HG03432 (cell line): ENCODE measurements around the gene DNMBP.
"Not testable (repeated sequence)": the region's sequence is repeated elsewhere in the genome, so short reads cannot be mapped to it uniquely, and the experiment has no call there.

Experiments
- ATAC-seq: cut with Tn5 transposase; IDR thresholded peaks from one replicate; pipeline ENCODE4 v1.9.1; 2021; ENCODE audit warnings: mild to moderate bottlenecking, moderate library complexity; ENCODE audit not compliant: unreplicated experiment

The DNMBP gene

GRCh38 chr10:99916776-99917175 is 93.0 kb downstream of the DNMBP start:
- no peak for ATAC-seq

GRCh38 chr10:99915414-99915813 is 94.3 kb downstream of the DNMBP start:
- ATAC-seq, result no peak

GRCh38 chr10:99914236-99914635 is 95.5 kb downstream of the DNMBP start:
- ATAC-seq, result no peak

- no peak for ATAC-seq
Observed at GRCh38 chr10:99913831-99914235, 95.9 kb downstream of the DNMBP start.

DNA sequence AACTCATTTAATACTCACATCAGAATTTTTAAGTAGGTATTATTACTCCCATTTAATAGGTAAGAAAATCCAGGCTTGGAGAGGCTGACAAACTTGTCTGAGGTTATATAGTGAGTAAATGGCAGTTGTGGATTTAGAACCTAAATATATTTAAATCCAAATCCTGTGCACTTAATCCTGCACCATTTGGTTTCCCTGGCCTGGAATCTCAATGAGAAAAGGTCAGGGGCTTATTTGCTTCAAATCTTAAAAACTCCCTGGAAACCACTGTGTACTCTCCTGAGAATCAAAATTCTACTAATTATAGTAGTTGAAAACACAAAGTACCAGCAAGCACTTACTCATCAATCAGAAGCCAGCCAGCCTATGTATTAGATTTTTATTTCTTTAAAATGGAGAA is 97.7 kb downstream of the DNMBP start:
- ATAC-seq, result no peak

GRCh38 chr10:99908512-99908911 is 101.2 kb downstream of the DNMBP start:
- no peak for ATAC-seq

DNA sequence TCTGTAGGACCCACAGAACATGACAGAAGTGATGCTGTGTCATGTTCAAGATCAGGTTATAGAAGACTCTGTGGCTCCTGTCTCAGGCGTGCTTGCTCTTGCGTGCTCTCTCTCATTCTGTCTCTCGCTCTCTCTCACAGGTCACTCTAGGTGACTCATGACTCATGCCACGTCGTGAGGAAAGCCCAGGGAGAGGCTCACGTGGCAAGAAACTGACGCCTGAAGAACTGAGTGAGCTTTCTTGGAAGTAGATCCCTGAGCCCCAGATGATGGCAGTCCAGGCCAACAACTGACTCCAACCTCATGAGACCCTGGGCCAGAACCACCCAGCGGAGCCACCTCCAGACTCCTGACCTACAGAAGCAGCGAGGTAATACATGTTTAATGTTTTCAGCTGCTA is 103.3 kb downstream of the DNMBP start:
- no peak for ATAC-seq

GRCh38 chr10:99905971-99906370 is 103.8 kb downstream of the DNMBP start:
- no peak for ATAC-seq

DNA sequence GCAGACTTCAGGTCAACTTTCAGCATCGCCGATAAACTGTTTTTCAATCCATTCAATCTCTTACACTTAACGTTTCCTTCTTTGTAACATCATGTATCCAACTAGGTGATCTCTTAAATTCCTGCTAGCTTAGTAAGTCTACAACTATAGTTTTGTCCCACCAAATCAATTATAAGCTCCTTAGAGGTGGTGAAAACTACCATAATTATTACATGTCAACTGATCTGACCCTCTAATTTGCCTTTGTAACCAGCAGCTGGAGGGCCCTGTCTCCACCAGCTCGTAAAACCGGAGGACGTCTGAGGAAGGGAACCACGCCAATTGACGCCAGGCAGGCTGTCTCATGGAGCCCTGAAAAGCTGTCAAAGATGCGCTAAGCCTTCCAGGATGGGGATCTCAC is 113.9 kb downstream of the DNMBP start:
- no peak for ATAC-seq

DNA sequence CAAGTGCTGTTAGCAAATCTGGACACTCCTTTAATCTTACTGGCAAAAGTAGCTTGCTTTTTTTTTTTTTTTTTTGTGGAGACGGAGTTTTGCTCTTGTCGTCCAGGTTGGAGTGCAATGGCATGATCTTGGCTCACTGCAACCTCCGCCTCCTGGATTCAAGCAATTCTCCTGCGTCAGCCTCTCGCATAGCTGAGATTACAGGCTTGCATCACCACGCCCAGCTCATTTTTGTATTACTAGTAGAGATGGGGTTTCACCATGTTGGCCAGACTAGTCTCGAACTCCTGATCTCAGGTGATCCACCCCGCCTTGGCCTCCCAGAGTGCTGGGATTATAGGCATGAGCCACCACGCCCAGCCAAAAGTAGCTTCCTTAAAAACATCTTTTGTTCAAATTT is 114.7 kb downstream of the DNMBP start:
- not testable (repeated sequence) for ATAC-seq

- no peak for ATAC-seq
Observed at GRCh38 chr10:99894613-99895012, 115.1 kb downstream of the DNMBP start.

DNA sequence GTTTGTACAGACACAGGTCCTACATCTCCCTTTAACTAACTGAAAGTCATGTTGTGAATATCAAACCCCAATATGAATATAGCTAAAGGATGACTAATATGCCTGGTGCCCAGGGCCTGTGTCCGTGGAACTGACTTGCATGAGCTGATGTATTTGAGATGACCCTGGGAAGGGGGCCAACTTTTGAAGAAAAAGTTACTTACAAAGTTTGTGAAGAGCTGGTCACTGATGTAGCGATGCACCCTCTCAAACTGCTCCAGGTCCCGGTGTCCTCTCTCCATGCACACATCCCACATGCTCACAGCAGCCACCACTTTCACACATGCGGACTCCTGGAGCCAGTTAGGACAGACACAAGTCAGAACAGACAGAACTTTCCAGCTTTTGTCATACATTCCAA is 121.1 kb downstream of the DNMBP start:
- no peak for ATAC-seq

DNA sequence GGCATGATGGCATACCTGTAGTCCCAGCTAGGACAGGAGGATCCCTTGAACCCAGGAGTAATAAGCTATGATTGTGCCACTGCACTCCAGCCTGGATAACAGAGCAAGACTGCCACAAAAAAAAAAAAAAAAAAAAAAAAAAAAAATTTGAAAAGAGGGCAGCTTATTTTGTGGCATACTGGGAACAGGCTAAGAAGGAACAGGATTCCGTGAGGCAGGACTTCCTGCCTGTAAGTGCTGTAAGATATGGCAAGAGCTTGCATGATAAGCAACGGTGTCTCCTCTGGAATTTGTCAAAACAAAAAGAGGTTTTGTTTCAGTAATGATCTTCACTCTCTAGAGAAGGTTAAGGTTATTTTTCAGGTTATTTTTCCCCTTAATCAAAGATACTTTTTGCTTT is 126.2 kb downstream of the DNMBP start:
- ATAC-seq, result no peak

DNA sequence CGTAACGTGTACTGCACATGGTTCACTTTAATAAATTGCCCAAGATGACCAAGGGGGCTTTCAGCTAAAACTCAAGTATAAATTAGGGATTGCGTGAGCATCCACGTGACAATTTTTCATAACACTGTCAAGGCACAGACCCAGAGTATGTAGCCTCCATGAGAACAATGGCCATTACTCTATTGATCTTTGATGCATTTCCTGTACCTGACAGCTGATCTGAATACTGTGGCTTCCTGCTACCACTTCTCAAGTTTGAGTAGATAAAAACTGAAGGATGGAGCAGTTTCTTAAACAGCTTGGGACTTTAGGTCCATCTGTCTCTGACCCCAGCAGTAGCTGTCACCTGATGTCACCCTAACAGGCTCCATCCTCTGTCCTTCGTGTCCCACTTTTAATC is 128.4 kb downstream of the DNMBP start:
- no peak for ATAC-seq

DNA sequence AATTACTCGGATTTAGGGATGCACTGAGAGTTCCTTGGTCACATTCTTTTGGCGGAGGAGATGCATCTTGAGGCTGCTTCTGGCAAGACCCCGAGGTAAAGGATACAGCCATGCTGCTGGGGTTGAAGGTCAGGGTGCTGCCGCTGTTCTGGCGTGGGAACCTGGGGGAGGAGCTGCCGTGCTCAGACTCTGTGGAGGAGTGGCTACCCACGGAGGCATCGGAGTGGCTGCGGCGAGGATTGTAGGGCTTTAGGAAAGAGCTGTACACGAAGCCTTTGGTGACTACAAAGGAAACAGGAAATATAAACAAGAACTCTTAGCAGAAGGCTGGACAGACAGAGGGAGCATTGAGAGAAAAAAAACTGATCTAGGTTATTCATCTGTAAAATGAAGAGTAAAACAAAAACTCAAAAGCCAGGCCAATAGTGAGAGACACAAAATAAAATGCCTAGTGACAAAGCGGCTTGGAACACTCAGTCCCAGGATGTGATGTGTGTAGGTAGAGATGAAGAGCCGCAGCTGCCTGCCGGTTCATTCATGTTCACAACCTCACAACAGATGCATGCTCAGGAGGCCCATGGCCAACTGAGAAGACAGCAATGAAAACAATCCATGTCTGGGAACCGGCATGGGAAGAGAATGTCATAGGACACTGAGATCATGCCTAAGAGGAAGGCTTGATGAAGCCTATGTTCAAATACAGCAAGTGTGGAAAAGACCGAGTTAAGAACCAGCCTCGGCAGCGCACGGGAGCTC is 129.5 kb downstream of the DNMBP start:
- no peak for ATAC-seq

DNA sequence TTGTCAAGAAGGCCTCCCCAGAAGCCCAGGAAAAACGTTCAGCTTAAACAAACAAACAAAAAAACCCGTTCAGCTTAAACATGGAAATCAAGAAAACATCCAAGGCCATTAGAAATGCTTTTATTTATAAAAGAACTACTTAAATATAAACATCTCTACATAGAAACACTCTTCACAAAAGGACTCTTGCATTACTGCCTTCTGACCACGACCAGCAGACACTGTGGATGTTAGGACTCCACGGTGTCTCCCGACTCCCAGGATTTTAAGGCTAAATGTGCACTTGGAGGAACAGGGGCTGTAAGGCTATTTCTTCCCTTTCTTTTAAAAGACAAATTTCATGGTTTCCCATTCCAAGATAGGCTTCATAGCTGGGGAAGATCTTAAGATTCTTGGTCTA is 134.3 kb downstream of the DNMBP start:
- ATAC-seq, result no peak

DNA sequence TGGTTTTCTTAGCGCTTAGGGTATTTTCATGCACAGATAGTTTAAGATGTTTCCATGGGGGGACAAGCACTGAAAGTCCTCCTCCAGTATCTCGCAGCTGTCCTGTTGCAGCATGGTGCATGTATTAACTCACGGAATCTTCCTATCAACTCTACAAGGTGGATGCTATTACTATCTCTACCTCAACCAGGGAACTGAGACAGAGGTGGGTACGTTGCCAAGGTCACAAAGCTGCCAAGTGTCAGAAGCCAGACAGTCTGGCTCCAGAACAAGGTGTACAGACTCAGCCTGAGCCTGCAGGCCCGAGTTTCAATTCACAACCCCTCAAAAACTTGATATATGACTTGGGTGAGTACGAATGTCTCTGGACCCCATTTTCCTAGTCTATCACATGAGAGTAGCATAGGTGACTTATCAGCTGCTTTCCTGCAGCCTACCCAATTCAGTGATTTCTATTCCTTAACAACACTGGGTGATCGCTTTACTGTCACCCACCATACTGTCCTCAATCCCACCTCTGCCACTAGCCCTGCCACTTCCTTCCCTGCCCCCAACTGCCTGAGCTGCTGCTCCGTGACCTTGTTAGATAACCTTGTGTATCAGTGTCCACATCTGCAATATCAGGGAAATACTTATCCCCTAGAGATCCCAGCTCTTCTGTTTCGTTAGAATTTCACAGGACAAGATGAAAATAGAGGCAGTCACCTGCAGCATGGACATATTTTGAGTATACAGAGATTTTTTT is 135.2 kb downstream of the DNMBP start:
- ATAC-seq, result no peak

DNA sequence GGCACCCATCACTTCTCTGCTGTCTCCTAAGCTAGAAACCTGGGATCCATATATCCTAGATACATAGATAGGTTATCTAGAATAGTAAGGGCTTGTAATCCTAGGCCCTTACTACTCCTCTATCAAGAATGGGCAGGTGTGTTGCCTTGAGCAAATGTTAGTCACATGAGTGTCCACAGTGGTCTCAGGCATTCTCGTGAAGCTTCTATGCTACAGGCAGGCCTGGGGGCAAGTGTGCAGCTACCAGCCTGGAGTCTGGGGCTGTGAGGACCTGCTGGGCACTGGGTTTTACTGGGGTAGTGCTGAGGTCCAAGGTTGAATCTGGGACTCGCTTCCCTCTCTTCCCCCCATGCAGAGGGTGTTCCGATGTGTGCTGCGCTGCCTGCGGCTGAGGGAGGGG is 135.9 kb downstream of the DNMBP start:
- ATAC-seq, result no peak

DNA sequence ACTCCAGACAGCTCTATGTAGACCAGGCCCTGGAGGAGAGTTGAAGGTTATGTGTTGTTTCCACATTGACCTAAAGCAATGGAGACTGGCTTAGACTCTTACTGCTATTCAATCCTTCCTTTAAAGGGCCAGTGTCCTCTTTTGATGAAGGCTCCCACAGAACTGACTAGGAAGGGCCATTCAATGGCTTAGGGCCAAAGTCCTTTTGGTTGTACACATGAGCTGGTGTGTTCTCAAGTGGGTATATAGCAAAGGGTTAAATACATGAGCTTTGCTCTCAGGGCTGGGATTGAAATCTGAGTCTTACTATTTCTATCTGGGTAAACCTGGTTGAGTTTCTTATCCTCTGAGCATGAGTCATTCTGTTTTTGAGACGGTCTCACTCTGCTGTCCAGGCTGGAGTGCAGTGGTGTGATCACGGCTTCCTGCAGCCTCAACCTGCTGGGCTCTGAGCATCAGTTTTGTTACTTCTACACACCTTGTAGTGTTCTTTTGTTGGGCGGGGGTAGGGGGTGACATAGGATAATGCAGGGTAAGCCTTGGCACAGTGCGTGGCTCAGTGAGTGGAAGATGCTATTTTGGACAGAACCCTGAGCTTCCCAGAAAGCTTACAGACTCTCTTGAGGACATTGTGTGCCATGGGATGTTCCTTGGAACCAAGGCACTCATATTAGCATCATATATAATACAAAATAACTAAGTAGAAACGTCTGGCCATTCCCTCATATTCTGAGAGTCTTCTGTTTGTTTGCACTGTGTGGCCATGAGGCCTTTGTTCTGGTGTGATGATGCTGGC is 137.2 kb downstream of the DNMBP start:
- no peak for ATAC-seq

GRCh38 chr10:99870123-99870730 is 139.5 kb downstream of the DNMBP start:
- ATAC-seq, result peak; percentile 64

- ATAC-seq, result no peak
Observed at GRCh38 chr10:99869581-99870122, 140.1 kb downstream of the DNMBP start.
